HG03175 (cell line): ENCODE results near the gene PLCL1.

ENCODE experiments used
- ATAC-seq: cut with Tn5 transposase; IDR thresholded peaks from one replicate; pipeline ENCODE4 v1.9.1; 2021; ENCODE audit warnings: mild to moderate bottlenecking, moderate library complexity; ENCODE audit not compliant: unreplicated experiment

Gene PLCL1

DNA sequence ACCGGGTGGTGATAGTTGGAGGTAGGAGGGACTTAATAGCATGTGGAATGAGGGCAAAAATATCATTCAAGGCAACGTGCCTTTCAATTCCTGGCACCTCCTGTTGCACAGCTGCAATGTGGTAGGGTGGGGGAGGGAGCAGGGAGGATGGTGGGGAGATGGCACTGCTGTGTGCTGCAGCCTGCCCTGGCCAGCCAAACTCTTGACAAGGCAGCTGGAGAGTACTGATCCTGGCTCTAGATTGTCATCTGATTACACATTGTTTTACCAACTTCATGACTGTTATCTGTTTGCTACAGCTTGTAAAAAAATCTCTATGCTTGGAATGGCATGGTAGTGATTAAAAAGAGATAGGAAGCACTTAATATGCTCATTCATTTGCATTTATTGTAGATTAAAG lies 47.7 kb downstream of the PLCL1 start:
- no peak for ATAC-seq

DNA sequence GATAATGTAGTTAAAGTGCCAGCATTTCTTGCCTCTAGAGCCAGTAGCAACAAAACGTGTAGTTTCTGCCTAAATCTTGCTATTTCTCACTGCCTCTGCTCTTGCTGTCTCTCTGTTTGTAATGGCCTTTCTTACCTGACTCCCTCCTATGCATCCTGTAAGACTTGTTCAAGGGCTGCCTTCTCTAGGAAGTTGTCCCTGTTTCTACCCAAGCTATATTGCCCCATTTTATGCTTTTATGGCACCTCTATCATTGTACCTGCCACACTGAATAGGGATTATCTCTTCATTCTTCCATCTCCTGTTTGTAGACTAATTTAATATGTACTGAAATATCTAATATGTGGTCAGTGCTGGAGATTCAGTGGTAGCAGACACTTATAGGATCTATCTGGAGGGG lies 49.2 kb downstream of the PLCL1 start:
- no peak for ATAC-seq

DNA sequence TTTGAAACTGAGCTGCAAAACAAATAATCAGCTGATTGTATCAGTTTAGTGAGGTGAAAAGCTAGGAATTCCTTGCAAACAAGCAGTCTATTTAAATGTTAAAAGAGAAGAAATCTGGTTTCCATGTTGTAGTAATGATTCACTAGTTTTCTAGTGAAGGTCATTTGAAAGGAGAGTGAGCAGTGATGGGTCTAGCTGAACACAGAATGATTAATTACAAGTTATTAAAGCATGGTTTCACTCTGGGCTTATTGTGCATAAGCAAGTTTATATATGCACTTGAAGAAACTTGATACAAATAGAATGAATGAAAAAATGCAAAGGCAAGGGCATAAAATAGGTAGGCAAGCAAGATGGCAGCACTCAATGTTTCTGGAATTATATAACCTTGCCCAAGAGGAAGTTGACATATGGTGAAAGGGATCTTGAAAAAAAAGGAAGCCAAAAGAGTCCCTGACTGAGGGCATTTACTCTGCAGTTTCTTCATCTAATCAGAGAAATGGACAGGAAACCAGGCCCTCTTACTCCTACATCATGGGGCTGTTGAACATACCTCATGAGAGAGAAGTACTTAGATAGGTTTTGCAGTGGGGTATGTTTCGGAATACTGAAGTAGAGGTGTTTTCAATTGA lies 53.2 kb downstream of the PLCL1 start:
- no peak for ATAC-seq

DNA sequence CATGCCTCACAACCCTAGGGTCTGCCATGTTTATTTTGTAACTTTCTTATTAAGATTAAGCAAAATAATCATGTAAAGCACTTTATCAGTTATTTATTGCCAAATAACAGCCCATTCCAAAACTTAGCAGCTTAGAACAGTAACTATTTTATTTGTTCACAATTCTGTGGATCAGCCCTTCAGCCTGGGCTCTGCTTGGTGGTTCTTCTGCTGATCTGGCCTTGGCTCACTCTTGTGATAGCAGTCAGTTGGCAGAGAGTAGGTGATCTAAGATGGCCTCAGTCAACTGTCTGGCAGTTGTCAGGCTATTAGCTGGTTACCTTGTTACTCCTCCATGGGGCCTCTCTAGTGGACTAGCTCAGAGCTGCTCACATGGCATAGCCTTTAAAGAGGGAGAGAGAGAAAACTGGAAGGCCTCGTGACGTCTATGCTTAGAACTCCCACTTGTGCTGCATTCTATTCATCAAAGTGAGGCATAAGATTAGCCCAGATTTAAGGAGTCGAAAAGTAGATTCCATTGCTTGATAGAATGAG lies 54.3 kb downstream of the PLCL1 start:
- ATAC-seq, result no peak

DNA sequence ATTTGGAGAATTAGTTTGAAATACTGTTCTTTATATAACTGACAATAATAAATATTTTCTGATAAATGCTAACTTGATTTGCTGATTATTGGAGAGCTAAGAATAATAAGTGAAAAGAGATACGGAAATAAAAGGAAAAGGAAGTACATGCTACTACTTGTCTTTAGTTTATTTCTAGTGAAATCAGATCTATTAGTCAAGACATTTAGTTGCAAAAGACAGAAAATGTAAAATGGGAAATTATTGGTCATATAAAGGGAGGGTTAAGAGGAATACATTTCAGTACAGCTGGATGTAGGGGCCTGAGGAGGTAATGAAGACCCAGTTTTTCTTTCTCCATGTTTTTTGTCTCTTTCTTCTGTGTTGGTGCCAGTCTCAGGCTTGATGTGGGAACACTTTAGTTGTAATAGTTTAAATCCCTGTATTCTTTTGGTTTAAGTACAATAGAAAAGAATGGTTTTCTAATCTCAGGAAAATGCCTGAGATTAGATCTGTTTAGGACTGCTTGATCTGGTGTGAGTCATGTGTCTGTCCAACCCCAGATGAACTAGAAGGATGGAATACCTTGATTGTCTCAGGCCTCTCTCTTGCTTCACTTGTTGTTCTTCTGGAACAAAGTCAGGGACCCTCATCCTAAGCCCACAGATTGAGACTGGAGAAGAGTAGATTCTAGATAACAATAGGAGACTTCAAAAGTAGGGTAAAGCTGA lies 58.0 kb downstream of the PLCL1 start:
- ATAC-seq, result no peak

DNA sequence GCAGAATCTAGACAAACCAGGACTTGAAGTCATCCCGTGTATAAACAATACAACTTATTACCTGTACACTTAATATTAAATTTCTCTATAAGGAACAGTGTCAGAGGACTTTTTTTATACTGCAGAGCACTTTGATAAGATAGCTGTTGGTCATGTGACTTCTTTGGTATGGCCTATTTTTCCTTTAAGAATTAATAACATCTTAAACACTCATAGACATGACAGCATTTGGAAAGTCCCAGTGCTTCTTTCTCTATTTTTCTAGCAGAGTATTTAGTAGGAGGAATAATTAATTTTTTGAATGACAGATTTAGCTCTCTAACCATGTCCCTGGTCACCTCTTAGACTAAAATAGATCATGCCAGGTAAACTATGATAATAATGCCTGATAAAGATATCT lies 59.4 kb downstream of the PLCL1 start:
- ATAC-seq, result no peak

DNA sequence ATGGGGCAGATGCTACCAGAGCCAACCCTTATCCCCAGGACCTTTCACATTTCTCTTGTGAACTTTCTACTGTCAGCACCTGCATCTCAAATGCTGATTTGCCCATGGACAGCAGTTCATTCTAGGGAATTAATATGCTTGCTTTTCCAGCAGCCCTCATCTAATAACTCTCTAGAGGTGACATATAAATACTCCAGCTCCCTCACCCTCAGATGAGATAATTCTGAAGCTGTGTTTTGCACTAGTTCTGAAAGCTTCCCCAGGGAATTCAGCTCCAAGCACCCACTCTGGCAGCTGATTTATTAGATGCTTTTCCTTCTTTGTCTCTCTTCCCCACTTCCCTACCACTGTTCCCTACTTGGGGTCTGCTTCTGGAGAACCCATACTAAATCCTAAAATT lies 62.1 kb downstream of the PLCL1 start:
- ATAC-seq, result no peak

DNA sequence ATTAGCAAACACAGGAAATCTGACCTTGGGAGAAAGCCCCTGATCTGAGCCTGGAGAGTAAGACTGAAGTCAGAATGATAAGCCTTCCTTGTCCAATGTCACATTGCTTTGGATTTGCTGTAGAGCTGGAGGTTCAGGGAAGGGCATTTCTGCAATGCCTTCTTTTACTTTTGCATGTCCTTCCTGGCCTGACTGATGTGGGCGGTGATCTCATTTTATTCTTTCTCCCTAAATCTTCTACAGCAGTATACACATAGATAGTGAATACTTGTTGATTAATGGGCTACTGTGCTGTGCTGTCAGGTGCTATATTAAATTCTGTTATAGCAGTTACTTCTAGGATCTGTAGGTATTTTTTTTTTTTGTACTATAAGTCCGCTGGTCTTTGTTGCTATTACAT lies 62.6 kb downstream of the PLCL1 start:
- no peak for ATAC-seq

DNA sequence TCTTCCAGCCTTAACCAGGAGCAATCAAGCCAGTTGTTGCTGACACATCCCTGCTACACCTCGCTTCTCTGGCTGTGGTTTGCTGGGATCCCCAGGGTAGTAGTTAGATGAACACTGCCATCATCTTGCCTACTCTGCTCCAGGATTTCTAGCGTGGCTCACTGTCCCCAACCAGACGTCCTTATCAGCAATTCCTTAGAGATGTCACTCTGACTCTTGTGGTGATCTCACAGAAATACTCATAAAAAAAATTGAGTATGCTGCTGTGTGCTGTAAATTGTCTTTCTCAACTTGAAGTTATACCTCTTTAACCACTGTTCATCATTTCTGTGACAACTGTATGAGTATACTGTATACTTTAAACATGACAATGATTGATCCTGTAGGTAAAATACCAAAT lies 63.2 kb downstream of the PLCL1 start:
- no peak for ATAC-seq

DNA sequence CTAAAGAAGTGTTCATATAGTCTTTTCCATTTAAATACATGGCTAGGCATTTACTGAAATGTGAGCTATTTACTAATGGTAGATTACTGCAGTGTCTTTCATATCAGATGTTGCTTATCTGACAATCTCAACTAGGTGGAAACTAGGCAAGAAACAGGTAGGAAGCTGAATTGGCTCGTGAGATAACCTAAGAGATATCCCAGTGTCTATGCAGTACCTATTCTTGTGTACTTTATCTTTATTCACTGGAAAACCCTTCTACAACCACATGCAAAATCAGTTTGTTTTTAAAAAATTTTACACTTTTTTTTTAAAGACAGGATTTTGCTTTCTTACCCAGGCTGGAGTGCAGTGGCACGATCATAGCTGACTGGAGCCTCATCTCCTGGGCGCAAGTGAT lies 63.8 kb downstream of the PLCL1 start:
- no peak for ATAC-seq

DNA sequence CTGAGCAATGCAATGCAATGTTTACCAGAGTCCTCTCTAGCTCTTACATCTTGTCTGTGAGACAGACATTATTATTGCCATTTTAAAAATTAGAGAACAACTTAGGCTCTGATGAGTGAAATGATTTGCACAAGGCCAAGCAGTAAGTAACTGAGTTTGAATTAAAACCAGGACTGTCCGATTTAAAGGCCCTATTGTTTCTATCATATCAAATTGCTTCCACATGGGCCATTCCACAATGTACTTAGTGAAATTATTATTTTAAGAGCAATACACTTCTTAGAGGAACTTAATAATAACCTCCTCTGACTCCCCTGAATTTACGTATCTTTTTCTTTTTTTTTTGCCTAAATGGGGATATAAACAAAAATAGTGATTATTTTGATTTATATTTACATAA lies 64.6 kb downstream of the PLCL1 start:
- ATAC-seq, result no peak

DNA sequence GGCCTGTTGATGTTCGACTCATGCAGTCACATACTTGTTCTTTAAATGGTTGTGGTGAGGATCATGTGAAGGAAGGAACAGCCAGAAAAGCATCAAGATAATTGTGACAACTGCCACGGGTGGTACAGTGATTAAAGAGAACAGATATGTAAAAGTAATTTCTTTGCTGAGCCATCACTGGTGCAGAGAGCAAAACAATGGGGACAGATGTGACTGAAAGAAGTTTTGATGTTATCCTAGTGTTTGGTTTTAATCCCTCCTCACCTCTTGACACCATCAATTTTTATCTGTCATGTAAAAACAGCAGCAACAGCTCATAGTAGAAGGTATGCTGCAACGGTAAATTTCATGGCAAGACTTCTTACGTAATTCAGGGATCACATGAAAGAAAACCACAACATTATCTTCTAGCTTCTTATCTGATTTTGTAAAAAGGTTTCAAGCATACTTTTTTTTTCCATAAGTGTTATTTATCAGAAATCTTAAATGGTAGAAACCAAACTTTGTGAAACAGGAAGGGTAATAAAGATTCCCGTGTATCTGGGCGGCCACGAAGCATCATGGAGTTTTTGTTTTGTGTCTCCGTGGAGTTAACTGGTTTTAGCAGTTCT lies 65.2 kb downstream of the PLCL1 start:
- ATAC-seq, result no peak

DNA sequence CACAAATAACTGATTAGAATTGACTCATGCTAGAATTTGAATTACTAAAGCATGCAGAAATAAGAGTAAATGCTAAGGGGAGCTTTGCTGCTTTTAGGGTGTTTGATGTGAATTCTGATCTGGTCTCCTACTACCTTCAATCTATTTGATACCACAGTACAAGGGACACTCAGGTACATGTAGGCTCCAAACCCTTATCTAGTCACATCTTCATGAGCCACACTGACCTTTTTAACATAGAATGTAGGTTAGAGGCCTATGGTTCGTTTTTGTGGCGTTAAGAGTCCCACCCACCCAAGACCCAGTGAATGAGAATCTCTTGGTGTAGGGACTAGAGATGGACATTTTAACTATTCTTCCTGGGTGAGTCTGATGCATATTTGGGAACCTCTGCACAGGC lies 65.7 kb downstream of the PLCL1 start:
- ATAC-seq, result no peak

DNA sequence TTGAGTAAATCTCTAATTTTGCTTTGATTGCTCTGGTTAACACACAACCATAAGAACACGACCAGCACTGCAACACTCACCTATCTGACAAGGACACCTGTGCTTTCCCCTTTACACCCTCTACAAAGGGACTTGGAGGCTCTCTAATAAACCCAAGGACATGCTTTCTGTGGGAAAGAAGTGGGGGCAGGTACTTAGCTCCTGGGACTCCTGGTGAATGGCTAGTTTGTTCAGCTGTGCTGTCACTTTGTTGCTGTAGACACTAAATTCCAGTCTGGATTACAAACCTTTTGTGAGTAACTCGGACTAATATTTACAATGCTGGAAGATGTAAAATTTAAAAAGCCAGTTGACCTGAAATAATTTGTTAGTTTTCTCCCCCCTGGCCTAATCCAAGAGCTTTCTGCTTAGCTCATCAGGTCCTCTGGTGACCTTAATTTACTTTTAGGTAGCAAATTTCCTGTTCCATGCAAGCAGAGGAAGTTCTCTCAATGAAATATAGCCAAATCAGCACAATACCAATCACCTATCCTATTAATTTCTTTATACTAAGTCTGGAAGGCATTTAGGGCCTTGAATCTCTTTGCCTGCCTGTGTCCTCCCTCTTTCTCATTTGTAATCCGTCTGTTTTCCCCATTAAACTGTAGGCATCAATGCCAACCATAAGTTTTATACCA lies 67.5 kb downstream of the PLCL1 start:
- ATAC-seq, result no peak

DNA sequence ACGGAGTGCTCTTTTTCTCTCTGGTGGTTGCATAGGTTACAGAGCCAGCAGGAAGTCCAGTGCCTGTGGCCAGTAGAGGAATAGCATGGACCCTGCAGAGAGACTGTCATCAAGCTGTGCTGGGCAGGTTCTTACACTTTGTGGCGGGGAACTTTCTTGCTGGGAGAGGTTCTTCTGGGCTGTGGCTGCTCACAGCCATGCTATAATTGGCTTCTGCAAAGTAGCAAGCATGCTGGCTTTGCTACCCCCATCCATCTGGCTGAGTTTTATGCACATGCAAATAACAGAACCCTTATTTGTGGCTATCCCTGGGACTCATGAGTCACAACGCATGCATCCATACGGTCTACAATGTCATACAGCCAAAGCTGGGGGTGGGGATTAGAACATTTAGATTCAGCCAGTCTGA lies 68.9 kb downstream of the PLCL1 start:
- no peak for ATAC-seq

DNA sequence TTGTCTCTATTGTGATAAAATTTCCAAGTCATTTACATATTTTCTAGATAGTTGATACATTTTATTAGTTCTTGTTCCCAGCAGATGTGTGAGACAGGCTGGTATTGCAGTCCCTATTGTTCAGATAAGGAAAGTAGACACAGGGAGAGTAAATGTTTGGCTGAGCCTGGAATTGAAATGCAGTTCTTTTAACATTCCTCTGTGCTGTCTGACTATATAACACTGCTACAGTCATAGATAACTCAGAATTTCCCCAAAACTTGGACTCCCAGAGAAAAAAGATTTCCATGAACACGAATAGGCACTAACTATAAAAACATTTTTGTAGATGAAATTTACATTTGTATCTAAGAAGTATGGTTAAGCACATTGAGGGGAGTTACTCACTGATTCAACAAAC lies 71.4 kb downstream of the PLCL1 start:
- ATAC-seq, result no peak

DNA sequence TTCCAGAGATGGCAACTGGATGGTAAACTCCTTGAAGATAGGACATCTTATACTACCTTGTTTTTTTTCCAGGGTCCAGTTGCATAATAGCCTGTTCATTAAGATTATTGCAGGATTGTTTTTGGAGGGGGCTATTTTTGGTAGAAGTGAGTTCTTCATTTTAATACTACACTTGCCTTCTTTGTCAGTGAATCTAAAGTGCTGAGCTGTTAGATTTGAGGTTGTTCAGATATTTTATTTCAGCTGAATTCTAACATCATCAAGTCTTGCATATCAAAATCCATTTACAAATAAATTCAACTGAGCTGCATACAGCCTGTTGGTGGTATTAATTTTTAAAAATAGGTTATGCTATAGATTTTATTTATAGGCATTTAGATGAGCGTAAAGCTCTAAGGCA lies 72.1 kb downstream of the PLCL1 start:
- no peak for ATAC-seq

DNA sequence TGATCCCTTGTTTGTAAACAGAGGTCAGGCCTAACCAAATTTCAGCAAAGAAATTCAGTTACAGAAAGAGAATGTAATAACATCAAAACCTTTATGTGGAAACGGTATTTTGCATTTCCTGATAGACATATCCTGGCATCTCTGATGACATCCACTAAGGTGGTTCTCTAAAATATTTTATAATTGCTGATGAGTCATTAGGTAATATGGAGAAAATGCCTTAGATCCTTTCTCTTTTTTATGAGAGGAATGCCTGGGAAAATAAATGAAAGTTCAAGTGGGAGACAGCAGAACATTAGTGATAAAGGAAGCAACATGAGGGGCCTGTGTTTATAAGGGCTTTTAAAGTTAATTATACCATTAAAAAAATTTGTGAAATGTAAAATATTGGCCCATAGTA lies 72.6 kb downstream of the PLCL1 start:
- no peak for ATAC-seq

DNA sequence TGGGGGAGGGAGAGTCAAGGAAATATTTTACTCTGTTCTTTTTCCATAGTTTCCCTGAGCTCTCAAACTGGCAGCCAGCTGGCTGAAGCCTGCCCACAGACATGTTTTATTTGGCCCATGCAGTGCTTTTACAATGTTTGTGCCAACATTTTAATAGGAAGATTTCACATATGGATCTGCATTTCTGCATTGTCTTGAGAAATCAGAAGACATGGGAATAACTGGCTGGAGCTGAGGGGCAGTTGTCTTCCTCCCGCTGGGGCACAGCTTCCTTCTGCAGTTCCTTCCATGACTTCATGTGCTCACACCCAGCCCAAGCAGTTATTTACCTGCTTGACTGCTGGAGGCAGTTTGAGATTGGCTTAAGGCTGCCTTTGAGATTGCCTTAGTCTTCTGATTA lies 74.4 kb downstream of the PLCL1 start:
- no peak for ATAC-seq

DNA sequence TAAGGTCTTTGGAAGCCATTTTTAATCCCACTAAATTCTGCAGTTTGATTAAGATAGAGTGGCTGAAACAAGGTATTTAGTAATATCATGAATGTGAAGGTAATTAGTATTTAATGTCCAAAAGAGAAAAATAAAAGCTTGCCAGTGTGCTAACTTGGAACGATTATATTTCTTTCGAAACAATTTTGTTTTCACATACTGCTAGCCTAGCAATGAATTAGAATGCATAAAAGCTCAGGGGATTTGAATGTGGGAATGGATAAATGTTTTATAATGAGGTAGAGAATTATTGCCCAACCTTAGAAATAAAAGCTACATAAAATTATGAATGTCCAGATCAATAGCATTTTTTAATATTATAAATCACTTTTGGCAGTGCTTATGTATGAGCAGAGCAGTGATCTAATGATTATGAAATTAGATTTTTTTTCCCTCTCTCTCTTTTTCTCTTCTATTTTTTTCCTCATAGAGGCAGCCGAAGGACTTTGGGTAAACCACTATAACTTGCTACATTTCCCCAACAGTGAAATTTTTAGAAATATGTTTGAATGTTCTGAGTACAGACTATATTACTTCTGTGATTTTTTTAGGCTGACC lies 75.5 kb downstream of the PLCL1 start:
- no peak for ATAC-seq

DNA sequence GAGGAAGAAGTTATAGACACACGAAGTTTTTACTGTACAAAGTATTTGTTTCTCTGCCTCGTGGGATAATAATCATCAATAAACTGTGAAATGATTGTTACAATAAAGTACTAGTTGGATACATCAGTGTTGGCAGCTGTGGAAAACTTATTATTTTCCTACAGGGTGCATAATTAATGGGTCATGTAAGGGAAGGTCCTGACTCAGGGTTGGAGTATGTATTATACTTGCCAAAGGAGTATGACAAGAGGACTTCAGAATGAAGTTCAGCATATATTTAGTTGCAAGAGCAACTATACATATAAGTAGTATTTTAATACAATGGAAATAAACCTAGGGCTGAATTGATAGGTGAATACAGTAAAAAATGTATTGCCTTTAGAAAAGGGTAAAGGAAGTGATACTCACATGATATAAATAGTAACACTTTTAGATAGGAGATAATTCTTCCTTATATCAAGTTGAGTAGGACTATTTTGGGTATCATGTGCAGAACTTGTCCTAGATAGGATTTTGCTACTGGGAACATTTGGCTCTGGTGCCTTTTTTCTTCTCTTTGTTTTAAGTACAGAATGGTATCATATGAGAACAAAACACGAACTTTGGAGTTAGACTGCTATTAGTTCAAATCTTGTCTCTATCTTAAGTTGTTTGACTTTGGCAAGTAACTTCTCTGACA lies 79.1 kb downstream of the PLCL1 start:
- ATAC-seq, result no peak
